Activated CD4-positive, alpha-beta T cell treated with anti-CD3 and anti-CD28 coated beads, Interleukin-2, amount 10 ng/mL, durations not matched to agents 7 days and 5 days (primary cell): ENCODE results near the gene SGCD. TPM values are rescaled to one million over a fixed set of nuclear protein-coding genes. Genes with fewer than 3 reads are reported as not detected.

ENCODE experiments used
- CTCF ChIA-PET: fragments of 350-600 bp; sonication (Branson Sonifier 250); formaldehyde crosslinking; loops from one replicate; lab custom pipeline; 2021; ENCODE audit warnings: antibody characterized with exemption; lab: Charles Lee
- POLR2A ChIA-PET: fragments of 350-600 bp; sonication (Branson Sonifier 250); formaldehyde crosslinking; loops from one replicate; lab custom pipeline; 2021; ENCODE audit warnings: antibody characterized with exemption; lab: Charles Lee
- DNase-seq: peaks from one replicate; pipeline ENCODE4 v3.0.0-alpha.2; 2020
- H3K27ac Mint-ChIP-seq: one replicate; pipeline ENCODE4 v1.8.0; 2021; ENCODE audit warnings: mild to moderate bottlenecking, moderate library complexity, mixed read lengths
- H3K27me3 Mint-ChIP-seq: one replicate; pipeline ENCODE4 v1.8.0; 2021; ENCODE audit warnings: mixed read lengths
- H3K36me3 Mint-ChIP-seq: one replicate; pipeline ENCODE4 v1.8.0; 2021; ENCODE audit warnings: low read depth, mixed read lengths
- H3K4me1 Mint-ChIP-seq: one replicate; pipeline ENCODE4 v1.8.0; 2021; ENCODE audit warnings: mixed read lengths
- H3K4me3 Mint-ChIP-seq: one replicate; pipeline ENCODE4 v1.8.0; 2021; ENCODE audit warnings: mild to moderate bottlenecking, moderate library complexity, mixed read lengths
- H3K9me3 Mint-ChIP-seq: one replicate; pipeline ENCODE4 v1.8.0; 2021; ENCODE audit warnings: mixed read lengths
- total RNA-seq, 2 experiments: library from RNA; stranded (reverse); gene quantifications; one replicate each; pipeline ENCODE4 v1.2.3, GENCODE V29; 2021

Gene SGCD
- total RNA-seq, 2 experiments from 2014 or later = not detected

DNA sequence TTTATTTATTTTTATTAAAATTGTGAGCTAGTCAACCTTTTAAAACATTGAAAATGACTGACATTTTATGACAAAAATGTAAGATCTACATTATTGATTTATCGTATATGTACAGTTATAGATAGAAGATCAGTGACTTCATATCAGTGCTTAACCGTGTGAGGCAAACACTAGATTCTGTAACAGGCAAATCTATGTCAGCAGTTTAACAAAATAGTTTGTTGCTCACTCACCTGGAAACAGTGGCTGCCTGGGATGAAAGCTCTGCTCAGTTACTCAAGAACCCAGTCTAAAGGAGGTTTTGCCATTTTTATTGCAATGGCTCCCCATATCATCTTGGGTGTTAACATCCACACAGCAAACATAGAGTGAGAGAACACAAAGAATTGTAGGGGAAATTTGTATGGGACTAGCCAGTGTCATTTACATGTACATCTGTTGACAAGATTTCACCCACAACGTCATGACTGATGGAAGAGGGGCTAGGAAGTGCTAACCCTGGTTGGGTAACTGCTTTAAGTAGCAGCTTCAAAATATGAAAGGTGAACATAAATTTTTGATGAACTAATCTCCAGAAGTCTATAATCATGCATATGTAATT, 49.0 kb downstream of the SGCD start:
- CTCF ChIA-PET = no interaction called here

DNA sequence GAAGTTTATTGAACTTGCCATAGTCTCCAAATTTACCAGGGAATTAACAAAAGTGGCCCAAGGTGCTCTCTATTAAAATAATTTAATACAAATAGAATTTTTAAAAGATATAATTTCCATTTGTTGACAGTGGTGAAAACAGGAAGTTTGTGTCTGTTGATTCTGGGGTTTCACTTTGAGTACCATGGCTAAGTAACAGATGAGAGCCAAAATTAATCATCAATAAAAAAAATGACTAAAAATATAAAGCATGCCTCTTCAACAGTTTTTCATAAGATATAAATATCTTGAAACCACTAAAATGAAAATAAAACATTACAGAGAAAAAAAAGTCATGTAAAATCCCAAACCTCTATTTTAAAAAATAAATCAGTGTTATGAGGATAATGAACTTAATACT, 49.8 kb downstream of the SGCD start:
- H3K27me3 Mint-ChIP-seq = peaks cover 14% of the 10 kb centered on the region
- ChIA-PET POLR2A (no interaction called here), CTCF (no interaction called here)
- H3K36me3 Mint-ChIP-seq = no peaks in the 10 kb centered on the region
- no peak overlapping the region for H3K4me3 Mint-ChIP-seq
- H3K27ac Mint-ChIP-seq = no peak overlapping the region
- H3K4me1 Mint-ChIP-seq = no peaks in the 10 kb centered on the region
- no peaks in the 10 kb centered on the region for H3K9me3 Mint-ChIP-seq
- no peak for DNase-seq

More for the DNA sequence above, 49.0 kb downstream of the SGCD start:
- H3K4me1 Mint-ChIP-seq = no peaks in the 10 kb centered on the region
- no peak overlapping the region for H3K27ac Mint-ChIP-seq
- H3K4me3 Mint-ChIP-seq = no peak overlapping the region
- POLR2A ChIA-PET = no interaction called here
- H3K27me3 Mint-ChIP-seq = peaks cover 14% of the 10 kb centered on the region
- H3K9me3 Mint-ChIP-seq = no peaks in the 10 kb centered on the region
- H3K36me3 Mint-ChIP-seq = no peaks in the 10 kb centered on the region
- no peak for DNase-seq

DNA sequence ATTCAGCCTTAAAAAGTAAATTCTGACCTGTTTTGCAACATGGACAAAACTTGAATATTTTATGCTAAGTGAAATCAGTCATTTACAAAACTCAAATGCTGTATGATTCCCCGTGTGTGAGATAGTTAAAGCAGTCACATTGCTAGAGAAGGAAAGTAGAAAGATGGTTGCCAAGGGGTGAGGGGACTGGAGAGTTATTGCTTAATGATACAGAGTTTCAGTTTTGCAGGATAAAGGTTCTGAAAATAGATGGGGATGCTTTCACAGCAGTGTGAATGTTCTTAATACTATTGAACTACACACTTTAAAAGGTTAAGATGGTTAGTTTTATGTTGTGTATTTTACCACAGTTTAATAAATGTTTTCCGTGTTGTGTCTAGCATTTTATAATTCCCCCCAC, 51.2 kb downstream of the SGCD start:
- no peak overlapping the region for H3K4me3 Mint-ChIP-seq
- POLR2A ChIA-PET = no interaction called here
- peaks cover 14% of the 10 kb centered on the region for H3K27me3 Mint-ChIP-seq
- no peaks in the 10 kb centered on the region for H3K36me3 Mint-ChIP-seq
- CTCF ChIA-PET = interaction anchor here (0.6 kb wide), 1 partner anchor 25 kb away, joined by 3 read pairs; no protein-coding TSS in a partner anchor
- H3K9me3 Mint-ChIP-seq = no peaks in the 10 kb centered on the region
- DNase-seq = no peak
- H3K27ac Mint-ChIP-seq = no peak overlapping the region
- H3K4me1 Mint-ChIP-seq = no peaks in the 10 kb centered on the region

DNA sequence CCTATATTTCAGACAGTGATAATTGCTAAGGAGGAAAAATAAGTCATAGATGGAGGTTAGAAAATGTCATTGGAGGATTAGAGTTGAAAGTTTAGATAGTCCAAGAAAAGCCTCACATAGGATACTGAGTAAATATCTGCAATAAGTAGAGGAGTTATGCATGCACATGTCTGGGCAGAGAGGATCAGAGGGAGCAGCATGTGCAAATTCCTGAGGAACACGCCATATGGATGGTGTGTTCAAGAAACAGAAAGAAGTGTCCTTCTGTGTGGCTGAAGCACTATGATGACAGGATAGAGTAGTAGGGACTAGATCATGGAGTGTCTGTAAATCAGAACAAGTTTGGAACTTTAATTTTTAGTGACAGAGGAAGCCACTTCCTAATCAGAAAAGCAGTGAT, 52.2 kb downstream of the SGCD start:
- H3K27me3 Mint-ChIP-seq = peaks cover 16% of the 10 kb centered on the region
- H3K27ac Mint-ChIP-seq = no peak overlapping the region
- no peaks in the 10 kb centered on the region for H3K36me3 Mint-ChIP-seq
- H3K4me1 Mint-ChIP-seq = no peaks in the 10 kb centered on the region
- POLR2A ChIA-PET = no interaction called here
- no peak for DNase-seq
- CTCF ChIA-PET = no interaction called here
- H3K9me3 Mint-ChIP-seq = no peaks in the 10 kb centered on the region
- H3K4me3 Mint-ChIP-seq = no peak overlapping the region

DNA sequence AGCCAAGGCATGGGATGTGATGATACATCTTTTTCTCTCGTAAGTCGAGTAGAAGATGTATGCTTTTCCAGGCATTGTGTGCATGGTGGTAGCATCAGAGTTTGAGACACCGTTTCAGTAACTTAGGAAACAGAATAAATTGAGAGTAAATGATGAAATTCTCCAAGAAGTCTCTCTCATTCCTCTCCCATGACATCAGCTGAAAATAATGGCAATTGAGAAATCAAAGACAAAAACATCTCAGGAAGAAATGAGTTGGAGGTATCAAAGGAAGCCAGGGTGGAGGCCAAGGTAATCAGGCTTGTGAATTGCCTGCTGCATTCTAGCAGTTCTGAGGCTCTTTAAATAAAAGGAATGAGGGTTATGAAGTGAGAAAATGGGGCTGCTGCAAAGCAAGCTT, 53.9 kb downstream of the SGCD start:
- Mint-ChIP-seq H3K36me3 (no peaks in the 10 kb centered on the region), H3K4me1 (no peaks in the 10 kb centered on the region), H3K4me3 (no peak overlapping the region), H3K27ac (no peak overlapping the region), H3K27me3 (peaks cover 17% of the 10 kb centered on the region), H3K9me3 (no peaks in the 10 kb centered on the region)
- POLR2A ChIA-PET = no interaction called here
- no peak for DNase-seq
- CTCF ChIA-PET = no interaction called here

DNA sequence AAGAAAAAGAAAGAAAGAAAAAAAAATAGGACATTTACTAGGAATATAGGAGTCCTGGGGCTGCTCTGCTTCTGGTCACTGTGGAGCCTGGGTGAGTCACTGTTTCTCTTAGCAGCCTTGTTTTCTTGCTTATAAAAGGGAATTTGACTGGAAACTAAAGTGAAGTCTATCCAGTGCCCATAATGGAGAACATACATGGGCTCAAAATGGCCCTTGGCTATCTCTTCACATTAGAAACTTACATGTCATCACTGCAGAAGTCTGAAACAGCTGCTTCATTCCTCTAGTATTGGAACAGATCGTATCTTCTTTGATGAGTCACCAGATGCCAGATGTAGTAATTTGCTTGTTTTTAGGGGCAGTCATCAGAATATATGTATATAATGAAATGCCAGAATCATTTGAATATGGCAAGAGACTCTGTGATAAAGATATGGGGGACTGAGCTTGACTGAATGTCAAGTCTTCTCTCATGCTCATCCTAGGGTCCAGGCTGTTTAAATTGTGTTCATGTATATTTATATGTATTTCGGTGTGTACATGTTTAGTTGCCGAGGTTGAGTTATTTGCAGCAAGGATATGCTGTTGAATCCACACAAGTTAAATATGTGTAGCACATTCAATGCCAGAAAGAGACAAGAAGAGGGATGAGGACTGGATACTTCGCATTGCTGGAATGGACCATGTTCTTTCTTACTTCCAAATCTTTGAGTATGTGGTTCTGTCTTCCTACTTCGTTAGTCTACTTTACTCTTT, 56.7 kb downstream of the SGCD start:
- no peaks in the 10 kb centered on the region for H3K9me3 Mint-ChIP-seq
- H3K36me3 Mint-ChIP-seq = no peaks in the 10 kb centered on the region
- ChIA-PET POLR2A (no interaction called here), CTCF (interaction anchor here (0.6 to 1.1 kb wide), 2 partner anchors 9 to 316 kb away, joined by 3 to 4 read pairs; no protein-coding TSS in a partner anchor)
- H3K27ac Mint-ChIP-seq = no peak overlapping the region
- H3K4me3 Mint-ChIP-seq = no peak overlapping the region
- DNase-seq = no peak
- H3K4me1 Mint-ChIP-seq = no peaks in the 10 kb centered on the region
- peaks cover 14% of the 10 kb centered on the region for H3K27me3 Mint-ChIP-seq

DNA sequence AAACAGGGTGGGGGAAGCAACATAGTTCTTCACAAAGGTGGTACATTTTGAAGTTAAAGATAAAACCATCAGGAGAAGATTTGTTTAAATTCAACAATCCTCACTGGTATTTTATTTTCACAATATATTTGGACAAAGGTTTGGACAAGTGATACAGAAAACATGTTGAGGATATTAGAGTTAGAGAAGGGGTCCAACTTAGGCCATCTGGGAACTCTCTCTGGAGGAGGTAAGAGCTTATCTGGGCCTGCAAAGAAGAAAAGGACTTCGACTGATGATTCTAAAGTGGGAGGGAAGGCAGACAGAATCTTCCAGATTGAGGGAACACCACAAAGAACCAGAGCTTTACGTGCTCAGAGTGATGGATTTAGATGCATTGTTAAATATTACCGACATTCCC, 58.5 kb downstream of the SGCD start:
- ChIA-PET POLR2A (no interaction called here), CTCF (no interaction called here)
- Mint-ChIP-seq H3K27me3 (peaks cover 9% of the 10 kb centered on the region), H3K4me3 (no peak overlapping the region), H3K4me1 (no peaks in the 10 kb centered on the region), H3K36me3 (no peaks in the 10 kb centered on the region), H3K9me3 (no peaks in the 10 kb centered on the region), H3K27ac (no peak overlapping the region)
- no peak for DNase-seq

DNA sequence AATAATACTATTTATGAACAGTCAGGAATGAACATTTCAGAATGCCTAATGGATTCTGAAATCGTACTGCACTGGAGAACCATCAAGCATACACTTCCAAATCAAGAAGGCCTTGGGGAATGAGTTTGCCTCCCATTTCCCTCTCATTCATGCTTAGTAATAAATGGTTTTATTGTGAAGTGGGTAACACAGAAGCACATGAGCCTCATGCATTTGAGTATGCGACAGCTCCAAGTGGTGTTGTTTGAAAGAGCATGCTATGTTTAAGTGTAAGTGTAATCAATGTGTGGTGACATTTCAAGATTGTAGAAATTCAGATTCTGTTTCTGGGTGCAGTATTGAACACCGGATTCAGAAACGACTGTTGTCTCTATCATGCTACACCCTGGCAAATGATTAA, 60.0 kb downstream of the SGCD start:
- H3K4me3 Mint-ChIP-seq = no peak overlapping the region
- CTCF ChIA-PET = no interaction called here
- peaks cover 7% of the 10 kb centered on the region for H3K27me3 Mint-ChIP-seq
- no peaks in the 10 kb centered on the region for H3K4me1 Mint-ChIP-seq
- no peak overlapping the region for H3K27ac Mint-ChIP-seq
- no peaks in the 10 kb centered on the region for H3K9me3 Mint-ChIP-seq
- no peaks in the 10 kb centered on the region for H3K36me3 Mint-ChIP-seq
- POLR2A ChIA-PET = no interaction called here
- no peak for DNase-seq

DNA sequence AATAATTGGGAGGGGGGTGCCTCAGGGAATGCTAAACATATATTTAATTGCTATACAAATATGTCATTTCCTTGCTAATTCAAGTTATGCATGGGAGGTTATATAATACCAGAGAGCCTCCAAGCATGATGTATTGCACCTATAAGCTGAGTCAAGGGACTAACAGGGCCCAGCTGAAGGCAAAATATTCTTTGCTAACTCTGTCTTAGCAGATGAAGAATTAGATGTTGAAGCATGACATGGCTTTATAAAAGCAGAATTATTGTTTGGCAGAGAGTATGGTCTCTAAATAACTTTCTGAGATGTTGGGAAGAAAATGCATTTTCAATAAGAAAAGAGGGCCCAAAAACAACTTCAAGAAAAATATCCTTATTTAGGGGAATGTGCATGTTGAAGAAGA, 60.4 kb downstream of the SGCD start:
- no peaks in the 10 kb centered on the region for H3K4me1 Mint-ChIP-seq
- peaks cover 7% of the 10 kb centered on the region for H3K27me3 Mint-ChIP-seq
- H3K36me3 Mint-ChIP-seq = no peaks in the 10 kb centered on the region
- POLR2A ChIA-PET = no interaction called here
- H3K27ac Mint-ChIP-seq = no peak overlapping the region
- DNase-seq = no peak
- CTCF ChIA-PET = no interaction called here
- H3K4me3 Mint-ChIP-seq = no peak overlapping the region
- H3K9me3 Mint-ChIP-seq = no peaks in the 10 kb centered on the region

DNA sequence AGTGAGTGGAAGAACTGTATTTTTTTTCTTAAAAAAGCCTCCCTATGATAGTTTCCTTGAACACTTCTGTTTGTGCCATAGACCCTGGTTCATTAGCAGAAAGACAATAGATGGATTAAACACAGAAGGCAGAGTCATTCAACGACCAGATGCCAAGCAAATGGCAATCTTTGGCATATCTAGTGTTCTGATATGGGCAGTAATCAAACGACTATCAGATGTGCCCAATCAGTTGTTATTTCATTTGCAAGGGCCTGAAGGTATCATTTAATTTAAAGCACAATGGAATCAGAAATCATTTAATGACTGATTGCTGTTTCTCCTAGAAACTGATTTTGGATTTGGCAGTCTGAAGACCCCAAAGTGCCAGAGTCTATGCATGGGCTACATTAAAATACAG, 61.3 kb downstream of the SGCD start:
- ChIA-PET POLR2A (no interaction called here), CTCF (no interaction called here)
- no peaks in the 10 kb centered on the region for H3K9me3 Mint-ChIP-seq
- no peak overlapping the region for H3K27ac Mint-ChIP-seq
- no peaks in the 10 kb centered on the region for H3K4me1 Mint-ChIP-seq
- no peak overlapping the region for H3K4me3 Mint-ChIP-seq
- peaks cover 7% of the 10 kb centered on the region for H3K27me3 Mint-ChIP-seq
- DNase-seq = no peak
- H3K36me3 Mint-ChIP-seq = no peaks in the 10 kb centered on the region

DNA sequence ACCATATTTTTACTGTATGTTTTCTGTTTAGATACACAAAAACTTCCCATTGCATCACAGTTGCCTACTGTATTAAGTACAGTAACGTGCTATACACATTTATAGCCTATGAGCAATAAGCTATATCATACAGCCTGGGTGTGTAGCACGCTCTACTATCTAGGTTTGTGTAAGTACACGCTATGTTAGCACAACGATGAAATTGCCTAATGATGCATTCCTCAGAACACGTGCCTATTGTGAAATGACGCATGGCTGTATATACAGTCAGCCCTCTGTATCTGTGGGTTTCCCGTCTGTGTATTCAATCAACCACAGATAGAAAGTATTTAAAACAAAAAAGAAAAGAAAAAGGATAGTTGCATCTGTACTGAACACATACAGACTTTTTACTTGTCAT, 64.2 kb downstream of the SGCD start:
- no peaks in the 10 kb centered on the region for H3K4me1 Mint-ChIP-seq
- ChIA-PET CTCF (no interaction called here), POLR2A (no interaction called here)
- no peaks in the 10 kb centered on the region for H3K9me3 Mint-ChIP-seq
- peaks cover 3% of the 10 kb centered on the region for H3K27me3 Mint-ChIP-seq
- H3K36me3 Mint-ChIP-seq = no peaks in the 10 kb centered on the region
- no peak overlapping the region for H3K4me3 Mint-ChIP-seq
- no peak overlapping the region for H3K27ac Mint-ChIP-seq
- DNase-seq = no peak

DNA sequence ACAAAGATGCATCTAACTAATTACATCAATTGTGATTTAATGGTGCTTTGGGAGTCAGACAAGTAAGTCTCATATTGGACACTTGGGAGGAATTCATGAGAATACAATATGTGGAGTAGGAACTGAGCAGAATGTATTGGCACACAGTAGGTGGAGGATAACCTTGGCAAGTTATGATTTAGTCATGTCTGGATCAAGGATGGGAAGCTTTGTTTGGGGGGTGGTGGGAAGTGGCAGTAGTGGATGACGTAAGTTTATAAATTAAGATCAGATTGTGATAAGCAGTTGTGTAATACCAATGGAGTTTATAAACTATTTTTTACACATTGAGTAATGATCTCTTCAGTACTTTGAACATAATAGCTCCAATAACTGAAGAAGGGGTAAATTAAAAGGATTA, 67.0 kb downstream of the SGCD start:
- Mint-ChIP-seq H3K36me3 (no peaks in the 10 kb centered on the region), H3K27ac (no peak overlapping the region), H3K9me3 (no peaks in the 10 kb centered on the region), H3K27me3 (peaks cover 3% of the 10 kb centered on the region), H3K4me3 (no peak overlapping the region), H3K4me1 (no peaks in the 10 kb centered on the region)
- CTCF ChIA-PET = interaction anchor here (0.8 kb wide), 1 partner anchor 22 kb away, joined by 3 read pairs; no protein-coding TSS in a partner anchor
- no peak for DNase-seq
- POLR2A ChIA-PET = no interaction called here

DNA sequence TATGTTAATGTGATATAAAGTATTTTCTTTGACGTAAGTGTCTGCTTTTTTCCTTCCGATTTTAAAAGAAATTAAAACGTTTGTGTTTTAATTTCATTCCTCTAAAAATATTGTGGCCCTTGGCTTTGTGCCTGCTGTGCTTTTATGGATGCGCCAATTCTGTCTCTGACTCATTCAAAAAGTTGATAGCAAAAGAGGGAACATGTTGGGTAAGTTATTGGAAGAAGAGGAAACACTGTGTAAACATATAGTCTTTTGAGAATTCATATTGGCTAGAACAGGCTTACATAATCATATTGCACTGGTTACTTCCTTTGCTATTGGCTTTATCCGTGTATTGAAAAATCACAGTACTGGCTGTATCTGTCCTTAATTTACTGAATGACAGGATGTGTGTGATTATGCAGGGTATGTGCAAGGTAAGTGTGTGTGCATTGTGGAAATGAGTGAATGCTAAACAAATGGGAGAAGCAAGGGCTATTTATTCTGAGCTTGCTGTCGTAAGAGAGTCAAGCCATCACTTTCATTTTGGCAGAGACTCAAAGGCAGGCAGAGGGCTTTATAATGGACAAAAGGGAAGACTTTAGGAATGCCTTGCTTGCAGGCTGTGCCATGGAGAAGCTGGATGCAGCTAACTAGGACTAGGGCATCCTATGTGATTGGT, 67.8 kb downstream of the SGCD start:
- no peak overlapping the region for H3K27ac Mint-ChIP-seq
- H3K4me3 Mint-ChIP-seq = no peak overlapping the region
- no peaks in the 10 kb centered on the region for H3K36me3 Mint-ChIP-seq
- POLR2A ChIA-PET = no interaction called here
- DNase-seq = no peak
- H3K4me1 Mint-ChIP-seq = no peaks in the 10 kb centered on the region
- peaks cover 1% of the 10 kb centered on the region for H3K27me3 Mint-ChIP-seq
- CTCF ChIA-PET = interaction anchor here (0.8 kb wide), 1 partner anchor 23 kb away, joined by 3 read pairs; no protein-coding TSS in a partner anchor
- no peaks in the 10 kb centered on the region for H3K9me3 Mint-ChIP-seq
